ENCODE data around the gene PKIG. TPM values are rescaled to one million over a fixed set of nuclear protein-coding genes. Genes with fewer than 3 reads are reported as not detected.

PKIG gene
- total RNA-seq, 2 donors from 2014 or later, result 60.9 to 81.1 TPM

DNA sequence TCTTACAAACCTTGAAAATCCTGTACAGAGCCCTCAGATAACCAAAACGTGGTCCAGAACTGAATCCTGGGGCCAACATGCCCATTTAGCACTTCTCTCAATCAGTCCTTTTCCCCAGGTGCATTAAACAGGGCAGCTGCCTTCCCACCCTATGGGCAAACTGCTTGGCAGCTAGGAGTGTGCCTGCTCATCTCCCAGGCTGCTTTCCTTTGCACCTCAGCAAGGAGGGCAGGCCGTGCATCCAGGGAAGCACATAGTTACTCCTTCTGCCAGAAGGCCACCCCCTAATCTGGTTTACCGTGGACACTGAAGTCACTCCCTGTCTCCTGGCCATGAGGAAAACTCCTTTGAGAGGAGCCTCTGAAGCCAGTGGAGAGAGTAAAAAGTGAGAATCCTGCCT, 10.0 kb downstream of the PKIG start:
- Histone ChIP-seq H3K9me3 (no peaks in the 10 kb centered on the region), H3K4me1 (replicated peaks) (no peaks in the 10 kb centered on the region), H3K27ac (no peak overlapping the region), H3K36me3 (peaks cover 0 to 4% of the 10 kb centered on the region in 2 donors), H3K27me3 (replicated peaks; ENCODE audit: insufficient read depth) (no peaks in the 10 kb centered on the region), H3K4me3 (no peak overlapping the region)
- TF ChIP-seq CTCF (IDR thresholded peaks at IDR 0.05) (no peak), POLR2AphosphoS5 (IDR thresholded peaks at IDR 0.05) (no peak), POLR2A (IDR thresholded peaks at IDR 0.05) (no peak)
- no peak for DNase-seq (ENCODE audit: low spot score)
- intact Hi-C loops (cut with DNase I), result no loop called here
- WGBS, result 73% methylated on average over 3 of the region's 3 CpGs

DNA sequence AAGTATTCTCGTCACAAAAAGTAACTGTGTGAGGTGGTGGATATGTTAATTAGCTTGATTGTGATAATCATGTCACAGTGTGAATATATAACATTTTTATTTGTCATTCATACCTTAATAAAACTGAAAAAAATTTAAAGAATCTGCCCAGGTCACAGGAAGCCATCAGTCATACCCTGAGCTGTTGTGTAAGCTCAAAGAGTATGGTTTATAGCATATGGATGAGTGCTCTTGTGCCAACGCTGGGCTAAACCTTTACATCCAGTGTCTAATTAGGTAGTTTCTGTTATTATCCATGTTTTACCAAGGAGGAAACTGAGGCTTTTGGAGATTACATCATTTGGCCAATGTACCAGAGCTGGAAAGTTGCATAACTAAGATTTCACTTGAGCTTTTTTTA, 11.4 kb downstream of the PKIG start:
- H3K27ac ChIP-seq, result no peak overlapping the region
- 64% methylated on average over 2 of the region's 2 CpGs for WGBS
- no peak overlapping the region for H3K4me3 ChIP-seq
- intact Hi-C loops (cut with DNase I), result no loop called here
- no peaks in the 10 kb centered on the region for H3K4me1 ChIP-seq (replicated peaks)
- H3K9me3 ChIP-seq, result no peaks in the 10 kb centered on the region
- no peaks in the 10 kb centered on the region for H3K27me3 ChIP-seq (replicated peaks; ENCODE audit: insufficient read depth)
- no peak for DNase-seq (ENCODE audit: low spot score)
- peaks cover 0 to 4% of the 10 kb centered on the region in 2 donors for H3K36me3 ChIP-seq
- TF ChIP-seq CTCF (IDR thresholded peaks at IDR 0.05), result no peak
- no peak for TF ChIP-seq POLR2AphosphoS5 (IDR thresholded peaks at IDR 0.05)
- TF ChIP-seq POLR2A (IDR thresholded peaks at IDR 0.05), result no peak

GRCh38 chr20:44594730-44595129, 12.4 kb downstream of the PKIG start:
- no peak for DNase-seq (ENCODE audit: low spot score)
- intact Hi-C loops (cut with DNase I), result no loop called here
- Histone ChIP-seq H3K27ac (no peak overlapping the region), H3K27me3 (replicated peaks; ENCODE audit: insufficient read depth) (no peaks in the 10 kb centered on the region), H3K36me3 (peaks cover 0 to 4% of the 10 kb centered on the region in 2 donors), H3K4me3 (no peak overlapping the region), H3K4me1 (replicated peaks) (no peaks in the 10 kb centered on the region), H3K9me3 (no peaks in the 10 kb centered on the region)
- no peak for TF ChIP-seq POLR2AphosphoS5 (IDR thresholded peaks at IDR 0.05)
- TF ChIP-seq POLR2A (IDR thresholded peaks at IDR 0.05), result no peak
- TF ChIP-seq CTCF (IDR thresholded peaks at IDR 0.05), result no peak
- 33% methylated on average over 1 of the region's 1 CpG for WGBS

GRCh38 chr20:44596010-44596409, 13.6 kb downstream of the PKIG start:
- H3K36me3 ChIP-seq, result peaks cover 0 to 4% of the 10 kb centered on the region in 2 donors
- H3K4me1 ChIP-seq (replicated peaks), result no peaks in the 10 kb centered on the region
- TF ChIP-seq POLR2AphosphoS5 (IDR thresholded peaks at IDR 0.05) (no peak), POLR2A (IDR thresholded peaks at IDR 0.05) (no peak), CTCF (IDR thresholded peaks at IDR 0.05) (no peak)
- H3K27me3 ChIP-seq (replicated peaks; ENCODE audit: insufficient read depth), result no peaks in the 10 kb centered on the region
- no peak for DNase-seq (ENCODE audit: low spot score)
- intact Hi-C loops (cut with DNase I), result no loop called here
- H3K27ac ChIP-seq, result no peak overlapping the region
- H3K4me3 ChIP-seq, result no peak overlapping the region
- H3K9me3 ChIP-seq, result no peaks in the 10 kb centered on the region
- 87% methylated on average over 4 of the region's 4 CpGs for WGBS

- H3K27me3 ChIP-seq (replicated peaks; ENCODE audit: insufficient read depth), result no peaks in the 10 kb centered on the region
- H3K4me3 ChIP-seq, result no peak overlapping the region
- intact Hi-C loops (cut with DNase I), result no loop called here
- H3K4me1 ChIP-seq (replicated peaks), result no peaks in the 10 kb centered on the region
- DNase-seq (ENCODE audit: low spot score), result no peak
- no peaks in the 10 kb centered on the region for H3K9me3 ChIP-seq
- TF ChIP-seq CTCF (IDR thresholded peaks at IDR 0.05), result no peak
- TF ChIP-seq POLR2AphosphoS5 (IDR thresholded peaks at IDR 0.05), result no peak
- 91% methylated on average over 3 of the region's 3 CpGs for whole genome bisulfite sequencing
- no peaks in the 10 kb centered on the region for H3K36me3 ChIP-seq
- no peak overlapping the region for H3K27ac ChIP-seq
Measured at GRCh38 chr20:44596876-44597275, 14.5 kb downstream of the PKIG start.
